HG03520 (cell line): ENCODE data around the gene KSR1.

Experiments used
- ATAC-seq: cut with Tn5 transposase; IDR thresholded peaks from one replicate; pipeline ENCODE4 v1.9.1; 2021; ENCODE audit warnings: mild to moderate bottlenecking, moderate library complexity; ENCODE audit not compliant: unreplicated experiment

Gene KSR1

GRCh38 chr17:27603421-27603770, 147.1 kb downstream of the KSR1 start:
- ATAC-seq = no peak

DNA sequence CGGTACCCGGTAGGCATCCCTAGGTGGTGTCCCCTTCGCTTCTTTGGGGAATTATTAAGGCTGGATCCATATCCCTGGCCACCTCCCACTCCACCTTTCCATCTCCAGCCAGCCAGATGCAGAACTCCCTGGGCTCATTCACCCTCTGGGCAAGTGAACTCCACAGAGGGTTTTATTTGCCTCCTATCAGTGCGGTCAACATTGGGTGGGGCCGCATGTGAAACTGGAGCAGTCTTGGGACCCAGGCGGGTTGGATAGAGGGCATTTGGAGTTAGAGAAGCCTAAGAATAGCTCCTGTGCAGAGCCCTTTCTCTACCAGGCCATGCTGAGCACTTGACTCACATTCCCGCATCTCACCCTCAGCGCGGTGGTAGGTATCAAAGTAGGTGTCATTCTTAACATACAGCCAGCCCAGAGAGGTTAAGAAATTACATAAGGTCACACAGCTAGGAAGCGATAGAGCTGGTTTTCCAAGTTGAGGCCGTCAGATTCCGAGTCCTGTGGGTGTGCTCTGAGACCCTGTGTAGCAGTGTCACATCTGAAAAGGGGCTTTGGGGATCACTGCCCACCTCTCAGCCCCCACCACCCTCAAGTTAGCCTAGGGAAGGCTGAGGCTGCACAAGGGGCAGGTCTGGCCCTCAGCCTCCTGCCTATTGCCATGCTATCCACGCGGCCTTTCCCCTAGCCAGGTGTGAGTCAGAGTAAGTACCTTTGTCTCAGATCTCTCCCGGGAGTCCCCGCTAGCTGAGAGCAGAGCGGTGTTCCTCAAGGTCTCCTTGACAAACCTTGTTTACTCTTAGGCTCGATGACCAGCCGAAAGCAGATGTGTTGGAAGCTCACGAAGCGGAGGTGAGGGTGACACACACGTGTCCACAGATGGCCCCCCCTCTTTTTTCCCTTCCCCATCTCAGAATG, 147.9 kb downstream of the KSR1 start:
- ATAC-seq = no peak

GRCh38 chr17:27605409-27605808, 149.2 kb downstream of the KSR1 start:
- no peak for ATAC-seq

DNA sequence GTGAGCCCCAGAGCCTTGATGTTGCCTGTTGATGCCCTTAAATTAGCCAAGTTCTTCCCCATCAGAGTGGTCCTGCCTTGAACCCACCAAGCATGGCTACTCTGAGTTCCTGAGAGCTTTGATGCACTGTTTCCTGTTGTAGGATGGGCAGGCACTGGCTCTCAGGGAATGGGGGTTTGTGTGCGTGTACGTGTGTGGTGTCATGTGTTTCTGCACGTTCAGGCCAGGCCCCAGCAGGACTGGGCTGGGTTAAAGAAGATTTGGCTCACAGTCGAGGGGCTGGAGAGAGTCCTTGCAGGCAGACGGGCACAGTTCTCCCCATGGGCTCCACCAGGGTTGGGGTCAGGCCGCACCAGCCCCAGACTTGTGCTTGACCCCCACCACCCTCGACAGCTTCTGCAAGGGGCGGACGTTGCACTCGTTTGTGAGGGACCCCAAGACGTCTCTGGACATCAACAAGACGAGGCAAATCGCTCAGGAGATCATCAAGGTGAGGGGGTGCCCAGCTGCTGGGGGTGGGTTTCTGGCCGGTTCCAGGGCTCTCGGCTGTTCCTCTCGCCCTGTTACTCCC, 151.4 kb downstream of the KSR1 start:
- ATAC-seq = no peak

DNA sequence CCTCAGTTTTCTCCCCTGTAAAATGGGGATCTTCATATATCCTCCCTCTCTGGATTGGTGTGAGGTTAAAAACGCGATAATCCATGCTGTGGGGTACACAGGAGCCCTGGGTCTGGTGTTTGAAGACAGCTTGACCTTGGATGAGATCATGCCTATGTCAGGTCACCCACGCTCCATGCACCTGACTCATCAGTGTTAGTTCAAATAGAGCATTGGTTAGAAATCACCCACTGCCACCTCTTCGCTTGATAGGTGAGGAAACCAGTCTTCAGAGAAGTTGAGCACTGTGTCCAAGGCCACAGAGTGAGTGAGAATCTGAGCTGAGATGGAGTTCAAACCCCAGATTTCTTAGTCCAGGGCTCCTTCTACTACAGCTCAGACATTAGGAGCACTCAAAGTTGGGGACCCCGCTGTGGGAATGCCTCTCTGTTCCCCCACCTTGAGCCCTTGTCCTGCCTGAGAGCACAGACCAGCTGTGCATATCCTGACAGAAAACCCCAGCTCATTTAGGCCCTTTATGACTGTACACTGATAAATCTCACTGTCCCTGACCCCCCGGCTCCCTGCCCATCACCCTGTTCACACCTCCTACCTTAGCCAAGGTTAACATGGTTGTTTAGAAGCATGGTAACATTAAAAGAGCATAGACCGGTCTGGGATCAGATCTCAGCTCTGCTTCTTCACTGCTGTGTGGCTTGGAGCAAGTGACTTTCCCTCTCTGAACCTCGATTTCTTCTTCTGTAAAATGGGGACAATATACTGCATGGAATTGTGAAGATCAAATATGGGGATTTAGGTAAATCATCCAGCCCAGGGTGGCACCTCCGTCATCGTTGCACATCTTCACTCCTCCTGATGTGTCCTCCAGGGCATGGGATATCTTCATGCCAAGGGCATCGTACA, 152.3 kb downstream of the KSR1 start:
- ATAC-seq = no peak

DNA sequence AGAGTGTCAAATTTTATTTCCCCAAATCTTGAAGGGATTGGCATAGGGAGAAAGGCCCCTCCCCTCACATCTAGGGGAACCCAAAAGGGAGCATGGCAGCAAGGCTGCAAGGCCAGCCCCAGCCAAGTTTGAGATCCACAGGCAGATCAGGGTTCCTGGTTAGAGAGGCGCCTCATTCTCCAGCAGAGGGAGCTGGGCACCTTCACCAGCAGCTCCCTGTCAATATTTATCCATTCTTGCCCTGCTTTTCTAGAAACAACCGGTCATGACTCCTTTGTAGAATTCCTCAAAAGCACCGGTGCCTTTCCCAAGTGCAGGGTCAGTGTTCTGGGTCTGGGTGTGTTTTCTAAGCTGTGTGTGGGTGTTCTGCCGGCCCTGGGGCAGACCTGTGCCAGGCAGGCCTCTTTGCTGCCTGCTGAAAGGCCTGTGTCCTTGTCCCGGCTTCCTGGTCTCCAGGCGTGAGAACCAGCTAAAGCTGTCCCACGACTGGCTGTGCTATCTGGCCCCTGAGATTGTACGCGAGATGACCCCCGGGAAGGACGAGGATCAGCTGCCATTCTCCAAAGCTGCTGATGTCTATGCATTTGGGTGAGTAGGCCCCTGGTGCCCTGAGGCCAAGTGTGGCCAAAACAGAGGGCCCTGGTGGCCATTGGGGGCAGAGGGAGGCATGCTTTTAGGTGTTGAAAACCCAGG, 153.5 kb downstream of the KSR1 start:
- ATAC-seq = no peak

DNA sequence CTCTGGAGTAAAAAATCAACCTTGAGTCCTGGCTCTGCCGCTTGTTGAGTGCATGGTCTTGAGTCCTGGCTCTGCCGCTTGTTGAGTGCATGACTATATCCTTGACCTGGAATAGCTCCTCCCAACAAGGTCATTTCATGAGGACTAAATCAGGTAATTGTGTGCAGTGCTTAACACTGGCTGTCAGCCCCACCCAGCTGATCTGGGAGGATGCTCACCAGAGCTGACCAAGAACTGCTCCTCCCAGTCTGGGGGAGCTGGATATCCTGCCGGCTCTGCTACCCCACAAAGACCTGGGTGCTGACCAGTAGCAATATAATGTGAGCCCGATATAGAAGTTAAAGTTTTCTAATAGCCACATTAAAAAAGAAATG, 154.0 kb downstream of the KSR1 start:
- no peak for ATAC-seq

DNA sequence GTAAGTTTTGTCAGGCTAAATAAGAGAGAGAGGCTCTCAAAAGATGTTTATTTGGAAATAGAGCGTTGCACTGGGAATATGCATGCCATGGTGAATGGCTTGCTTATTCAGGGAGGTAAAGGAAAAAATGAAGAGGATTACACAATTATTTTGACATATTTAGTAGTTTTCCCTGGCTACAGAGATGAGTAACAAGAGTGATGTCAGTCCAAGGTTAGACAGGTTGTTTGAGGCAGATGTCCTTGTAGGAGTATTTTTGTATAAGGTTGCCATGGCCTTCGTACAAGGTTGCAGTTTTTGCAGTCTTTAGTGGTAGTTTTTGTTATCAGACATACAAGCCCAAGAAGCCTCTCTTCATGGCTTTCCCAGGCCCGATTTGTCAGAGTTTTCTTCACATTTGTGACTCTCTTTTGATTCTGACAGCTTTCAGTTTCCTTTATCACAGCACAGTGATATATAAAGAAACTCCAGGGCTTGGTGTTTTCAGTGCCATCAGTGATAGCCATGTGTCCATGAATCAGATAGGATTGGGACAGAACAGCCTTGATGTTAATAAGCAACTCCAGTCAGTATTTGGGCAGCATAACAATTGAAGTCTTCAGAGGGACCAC, 156.0 kb downstream of the KSR1 start:
- no peak for ATAC-seq

- ATAC-seq = no peak
These were observed 157.2 kb downstream of the KSR1 start for GRCh38 chr17:27613433-27613832.

GRCh38 chr17:27615121-27615520, 158.9 kb downstream of the KSR1 start:
- ATAC-seq = no peak

DNA sequence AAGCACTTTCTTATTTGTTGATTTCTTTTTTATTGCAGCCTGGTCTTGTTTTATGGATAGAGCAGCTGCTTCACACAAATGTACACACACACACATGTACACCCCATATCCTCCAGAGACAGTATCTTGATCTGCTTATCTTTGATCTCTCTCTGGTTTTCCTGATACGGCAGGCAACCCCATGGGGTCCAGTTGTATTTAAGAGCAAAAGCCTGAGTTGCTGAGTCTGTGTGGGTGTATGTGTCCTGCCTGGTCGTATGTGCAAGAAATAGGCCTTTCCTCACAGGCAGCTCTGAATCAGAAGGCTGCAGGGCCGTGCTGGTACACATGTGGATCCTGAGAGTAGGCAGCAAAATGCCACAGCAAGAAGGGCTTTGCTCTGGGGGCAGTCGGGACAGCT, 160.2 kb downstream of the KSR1 start:
- ATAC-seq = no peak

GRCh38 chr17:27618417-27618816, 162.2 kb downstream of the KSR1 start:
- no peak for ATAC-seq

GRCh38 chr17:27620721-27621120, 164.5 kb downstream of the KSR1 start:
- ATAC-seq = no peak

DNA sequence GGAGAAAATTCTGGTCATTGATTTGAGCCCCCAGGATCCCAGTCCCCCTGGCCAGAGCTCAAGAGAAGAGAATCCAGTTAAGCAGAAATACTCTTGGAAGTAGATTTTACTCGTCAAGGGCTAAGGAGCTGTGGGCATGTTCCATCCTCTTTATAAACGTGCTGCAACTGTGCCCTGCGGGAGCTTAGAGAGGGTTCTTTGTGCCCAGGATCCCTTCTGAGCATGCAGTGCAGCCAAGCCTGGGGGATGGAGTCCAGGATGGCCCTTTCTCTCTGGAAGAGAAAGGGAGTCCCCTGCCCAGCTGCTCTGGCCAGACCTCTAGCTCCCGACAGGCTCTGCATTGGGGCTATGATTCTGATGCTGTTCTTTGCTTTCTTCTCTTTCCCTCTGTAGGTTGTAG, 165.3 kb downstream of the KSR1 start:
- no peak for ATAC-seq

- ATAC-seq = no peak
These were observed 165.8 kb downstream of the KSR1 start for GRCh38 chr17:27621942-27622559.

- no peak for ATAC-seq
These were observed 166.7 kb downstream of the KSR1 start for GRCh38 chr17:27622986-27623385.

DNA sequence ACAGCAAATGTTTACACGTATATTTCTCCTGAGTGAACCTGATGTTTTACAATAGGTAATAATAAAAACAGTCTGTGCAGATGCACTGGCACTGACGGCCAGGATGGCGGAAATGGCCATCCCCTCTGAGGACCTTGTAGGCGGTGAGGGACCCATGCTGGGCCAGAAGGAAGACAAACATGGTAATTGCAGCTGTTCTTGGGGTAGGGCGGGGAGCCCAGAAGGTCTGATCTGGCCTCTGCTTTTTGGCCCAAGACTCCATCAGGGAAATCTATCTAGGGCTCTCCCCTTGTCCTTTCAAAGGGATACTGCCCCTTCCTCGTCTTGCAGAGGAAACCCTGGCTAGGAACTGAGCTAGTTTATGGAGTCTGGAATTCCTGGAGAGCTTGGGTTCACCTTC, 167.4 kb downstream of the KSR1 start:
- ATAC-seq = no peak

- no peak for ATAC-seq
These were observed 168.3 kb downstream of the KSR1 start for GRCh38 chr17:27624539-27624938.

GRCh38 chr17:27625856-27626255, 169.6 kb downstream of the KSR1 start:
- no peak for ATAC-seq

GRCh38 chr17:27627514-27627913, 171.3 kb downstream of the KSR1 start:
- ATAC-seq = no peak
